ENCODE results near the gene FAM177B. TPM values are rescaled to one million over a fixed set of nuclear protein-coding genes. Genes with fewer than 3 reads are reported as not detected.
"Not testable (repeated sequence)": the region's sequence is repeated elsewhere in the genome, so short reads cannot be mapped to it uniquely, and the experiment has no call there.

Gene FAM177B
- total RNA-seq, 2 donors from 2014 or later: not detected

GRCh38 chr1:222732216-222733159 lies 4.5 kb upstream of the FAM177B start:
- no peak for TF ChIP-seq CTCF (IDR thresholded peaks at IDR 0.05)
- H3K4me3 ChIP-seq: no peak overlapping the region
- H3K36me3 ChIP-seq: peaks cover 81% of the 10 kb centered on the region

GRCh38 chr1:222734740-222735139 lies 2.3 kb upstream of the FAM177B start:
- no peak for TF ChIP-seq CTCF (IDR thresholded peaks at IDR 0.05)
- DNase-seq (ENCODE audit: low spot score): no peak
- H3K4me1 ChIP-seq: no peaks in the 10 kb centered on the region
- no peak overlapping the region for H3K4me3 ChIP-seq
- H3K27ac ChIP-seq: no peak overlapping the region
- no peaks in the 10 kb centered on the region for H3K27me3 ChIP-seq
- peaks cover 59% of the 10 kb centered on the region for H3K36me3 ChIP-seq
- H3K9me3 ChIP-seq: no peaks in the 10 kb centered on the region

More at GRCh38 chr1:222732216-222733159, 4.5 kb upstream of the FAM177B start:
- H3K27ac ChIP-seq: no peak overlapping the region
- no peaks in the 10 kb centered on the region for H3K9me3 ChIP-seq
- no peaks in the 10 kb centered on the region for H3K27me3 ChIP-seq
- H3K4me1 ChIP-seq: no peaks in the 10 kb centered on the region
- no peak for DNase-seq (ENCODE audit: low spot score)

- no peak overlapping the region for H3K4me3 ChIP-seq
- no peak for TF ChIP-seq CTCF (IDR thresholded peaks at IDR 0.05)
- H3K4me1 ChIP-seq: no peaks in the 10 kb centered on the region
- DNase-seq (ENCODE audit: low spot score): no peak
- peaks cover 41% of the 10 kb centered on the region for H3K36me3 ChIP-seq
- H3K27ac ChIP-seq: no peak overlapping the region
- no peaks in the 10 kb centered on the region for H3K27me3 ChIP-seq
- no peaks in the 10 kb centered on the region for H3K9me3 ChIP-seq
Measured at GRCh38 chr1:222736470-222736869, 532 bp upstream of the FAM177B start.

- Histone ChIP-seq H3K9me3 (no peaks in the 10 kb centered on the region), H3K4me3 (no peak overlapping the region), H3K4me1 (no peaks in the 10 kb centered on the region), H3K27me3 (no peaks in the 10 kb centered on the region), H3K27ac (no peak overlapping the region), H3K36me3 (peaks cover 13% of the 10 kb centered on the region)
- no peak for DNase-seq (ENCODE audit: low spot score)
- TF ChIP-seq CTCF (IDR thresholded peaks at IDR 0.05): no peak
Measured at GRCh38 chr1:222739465-222739864, 2.5 kb downstream of the FAM177B start.

- no peak for DNase-seq (ENCODE audit: low spot score)
- Histone ChIP-seq H3K27ac (no peak overlapping the region), H3K9me3 (no peaks in the 10 kb centered on the region), H3K36me3 (peaks cover 8% of the 10 kb centered on the region), H3K4me3 (no peak overlapping the region), H3K27me3 (no peaks in the 10 kb centered on the region), H3K4me1 (no peaks in the 10 kb centered on the region)
- TF ChIP-seq CTCF (IDR thresholded peaks at IDR 0.05): no peak
Measured at GRCh38 chr1:222739929-222740328, 2.9 kb downstream of the FAM177B start.

- H3K27ac ChIP-seq; H3K4me3 ChIP-seq; H3K36me3 ChIP-seq; H3K27me3 ChIP-seq; DNase-seq (ENCODE audit: low spot score); H3K4me1 ChIP-seq; H3K9me3 ChIP-seq: not testable (repeated sequence)
Measured at GRCh38 chr1:222741630-222742457, 4.8 kb downstream of the FAM177B start.
